ENCODE measurements around the gene MARK2.
A peak's percentile ranks its signal among the peaks of the same experiment; 100 is the strongest.

MARK2 gene

DNA sequence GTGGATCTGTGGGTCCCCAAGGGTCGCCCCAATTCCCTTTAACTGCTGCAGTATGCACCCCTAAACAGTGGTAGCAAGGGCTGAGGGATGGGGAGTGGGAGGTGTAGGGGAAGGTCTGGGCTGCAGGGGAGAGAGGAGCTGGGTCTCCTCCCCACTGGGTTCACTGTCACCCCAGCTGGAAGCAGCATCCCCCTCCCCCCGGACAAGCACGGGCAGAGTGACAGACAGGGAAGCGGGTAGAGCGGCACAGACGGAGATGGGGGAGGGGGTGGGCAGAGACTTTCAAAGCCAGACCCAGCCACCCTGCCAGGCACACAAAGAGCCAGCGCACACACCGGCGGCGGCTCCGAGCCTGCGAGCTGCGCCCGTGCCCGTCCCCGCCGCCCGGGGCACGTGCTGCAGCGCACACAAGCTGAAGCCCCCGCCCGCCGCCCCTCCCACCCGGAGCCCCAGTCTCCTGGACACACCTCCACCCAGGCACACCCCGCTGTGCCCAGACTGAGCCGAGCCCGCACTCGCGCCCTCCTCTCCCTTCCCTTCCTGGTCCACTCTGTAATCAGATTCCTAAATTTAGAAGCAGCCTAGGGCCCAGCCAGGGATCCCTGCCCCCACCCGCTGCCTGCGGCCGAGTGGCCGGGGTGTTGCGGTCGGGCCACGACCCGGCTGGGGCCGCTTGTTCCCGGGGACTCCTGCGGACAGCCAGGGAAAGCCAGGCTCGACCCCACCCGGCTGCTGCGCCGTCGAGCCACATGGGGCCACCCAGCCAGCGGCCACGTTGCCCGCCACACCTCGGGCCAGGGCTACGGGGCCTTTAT is 79.0 kb downstream of the MARK2 start:
- no peaks in the 10 kb centered on the region for H3K27me3 ChIP-seq (ENCODE audit: control insufficient read depth in 1 of 2, insufficient read depth in 2 of 2, low read length in 2 of 2)
- H3K9me3 ChIP-seq (ENCODE audit: control insufficient read depth in 2 of 2, low read length in 2 of 2) = no peaks in the 10 kb centered on the region
- peak overlapping the region; percentile 66 to 76 for H3K4me3 ChIP-seq (ENCODE audit: low read length in 2 of 2)
- peaks cover 48% of the 10 kb centered on the region for H3K4me1 ChIP-seq (ENCODE audit: control insufficient read depth, insufficient read depth, low read length)
- H3K27ac ChIP-seq (ENCODE audit: low read length) = peak overlapping the region; percentile 78
- peak overlapping the region; percentile 21 to 42 for H3K9ac ChIP-seq (ENCODE audit: low read length in 2 of 2)
- H3K36me3 ChIP-seq (ENCODE audit: control insufficient read depth in 2 of 2, insufficient read depth in 2 of 2, low read length in 2 of 2) = no peaks in the 10 kb centered on the region

DNA sequence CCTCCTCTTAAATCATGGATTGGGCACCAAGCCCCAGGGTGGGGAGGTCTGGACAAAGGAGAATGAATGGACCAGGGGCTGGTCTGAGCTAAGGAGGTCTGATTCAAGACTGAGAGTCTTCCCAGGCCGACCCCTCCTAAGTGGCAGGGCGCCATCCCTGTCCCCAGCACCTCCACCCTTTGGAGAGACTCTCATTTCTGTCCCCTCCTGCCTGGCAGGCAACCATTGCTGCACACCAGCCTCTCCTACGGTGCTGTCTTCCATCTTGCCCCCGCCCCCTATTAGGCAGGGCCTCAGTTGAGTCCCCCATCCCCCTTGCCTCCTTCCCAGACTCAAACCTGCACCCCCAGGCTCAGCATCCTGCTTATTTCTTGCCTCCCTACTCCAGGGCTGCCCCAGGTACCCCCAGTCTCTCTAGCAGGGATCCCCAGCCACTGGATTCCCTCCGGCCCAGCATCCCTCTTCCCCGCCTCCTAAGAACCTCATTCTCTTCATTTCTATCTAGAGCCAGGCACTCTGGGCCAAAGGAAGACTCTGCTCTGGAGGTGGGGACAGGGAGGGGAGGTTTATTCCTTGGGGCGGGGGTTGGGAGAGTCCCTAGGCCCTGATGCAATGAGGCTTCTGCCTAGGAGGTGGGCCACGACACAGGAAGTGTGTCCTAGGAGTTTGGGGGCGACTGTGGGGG is 79.7 kb downstream of the MARK2 start:
- Histone ChIP-seq H3K4me3 (ENCODE audit: low read length in 2 of 2) (peak overlapping the region in 1 of 2 donors; percentile 76), H3K27ac (ENCODE audit: low read length) (peak overlapping the region; percentile 78), H3K27me3 (ENCODE audit: control insufficient read depth in 1 of 2, insufficient read depth in 2 of 2, low read length in 2 of 2) (no peaks in the 10 kb centered on the region), H3K9ac (ENCODE audit: low read length in 2 of 2) (peak overlapping the region in 1 of 2 donors; percentile 29), H3K36me3 (ENCODE audit: control insufficient read depth in 2 of 2, insufficient read depth in 2 of 2, low read length in 2 of 2) (no peaks in the 10 kb centered on the region), H3K4me1 (ENCODE audit: control insufficient read depth, insufficient read depth, low read length) (peaks cover 48% of the 10 kb centered on the region), H3K9me3 (ENCODE audit: control insufficient read depth in 2 of 2, low read length in 2 of 2) (no peaks in the 10 kb centered on the region)

DNA sequence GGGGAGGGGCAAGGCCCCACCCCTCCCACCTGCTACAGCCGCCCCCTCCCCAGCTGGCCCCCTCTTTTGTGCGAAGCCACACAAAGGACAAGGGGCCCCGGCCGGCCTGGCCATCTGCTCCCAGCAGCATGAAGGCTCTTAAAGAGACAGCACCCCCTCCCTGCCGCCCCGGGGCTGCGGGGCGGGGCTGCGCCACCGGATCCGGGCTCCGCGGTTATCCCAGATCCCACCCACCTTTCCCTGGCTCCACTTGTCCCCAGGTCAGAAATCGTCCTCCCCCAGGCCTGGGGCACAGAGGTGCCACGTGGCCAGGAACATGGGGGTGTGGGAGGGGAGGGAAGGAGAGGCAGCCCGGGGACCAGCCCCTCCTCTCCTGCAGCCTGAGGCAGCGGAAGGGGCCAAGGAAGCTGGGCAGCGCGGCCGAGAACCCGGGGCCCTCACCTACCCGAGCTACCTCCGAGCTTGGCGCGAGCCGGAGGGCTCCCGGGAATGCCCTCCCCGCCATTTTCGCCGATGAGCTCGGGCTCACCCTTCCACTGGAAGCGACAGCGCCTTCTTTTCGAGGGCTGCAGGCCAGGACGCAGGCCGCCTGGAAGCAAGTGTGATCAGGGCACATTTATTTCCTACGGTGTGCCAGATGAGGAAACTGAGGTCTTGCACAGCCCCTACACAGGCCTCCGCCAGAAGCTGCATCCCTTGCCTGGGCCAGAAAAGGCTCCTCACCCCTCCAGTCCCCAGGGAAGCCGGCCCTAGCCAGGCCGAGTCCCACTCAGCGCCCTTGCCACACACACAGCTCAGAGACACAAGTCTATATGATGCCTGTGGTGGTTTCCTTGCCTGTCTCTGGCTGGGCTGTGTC is 80.6 kb downstream of the MARK2 start:
- H3K4me1 ChIP-seq (ENCODE audit: control insufficient read depth, insufficient read depth, low read length) = peaks cover 48% of the 10 kb centered on the region
- H3K27ac ChIP-seq (ENCODE audit: low read length) = peak overlapping the region; percentile 78
- peak overlapping the region; percentile 36 to 38 for H3K9ac ChIP-seq (ENCODE audit: low read length in 2 of 2)
- peak overlapping the region in 1 of 2 donors; percentile 61 for H3K4me3 ChIP-seq (ENCODE audit: low read length in 2 of 2)
- no peaks in the 10 kb centered on the region for H3K27me3 ChIP-seq (ENCODE audit: control insufficient read depth in 1 of 2, insufficient read depth in 2 of 2, low read length in 2 of 2)
- H3K9me3 ChIP-seq (ENCODE audit: control insufficient read depth in 2 of 2, low read length in 2 of 2) = no peaks in the 10 kb centered on the region
- H3K36me3 ChIP-seq (ENCODE audit: control insufficient read depth in 2 of 2, insufficient read depth in 2 of 2, low read length in 2 of 2) = no peaks in the 10 kb centered on the region

DNA sequence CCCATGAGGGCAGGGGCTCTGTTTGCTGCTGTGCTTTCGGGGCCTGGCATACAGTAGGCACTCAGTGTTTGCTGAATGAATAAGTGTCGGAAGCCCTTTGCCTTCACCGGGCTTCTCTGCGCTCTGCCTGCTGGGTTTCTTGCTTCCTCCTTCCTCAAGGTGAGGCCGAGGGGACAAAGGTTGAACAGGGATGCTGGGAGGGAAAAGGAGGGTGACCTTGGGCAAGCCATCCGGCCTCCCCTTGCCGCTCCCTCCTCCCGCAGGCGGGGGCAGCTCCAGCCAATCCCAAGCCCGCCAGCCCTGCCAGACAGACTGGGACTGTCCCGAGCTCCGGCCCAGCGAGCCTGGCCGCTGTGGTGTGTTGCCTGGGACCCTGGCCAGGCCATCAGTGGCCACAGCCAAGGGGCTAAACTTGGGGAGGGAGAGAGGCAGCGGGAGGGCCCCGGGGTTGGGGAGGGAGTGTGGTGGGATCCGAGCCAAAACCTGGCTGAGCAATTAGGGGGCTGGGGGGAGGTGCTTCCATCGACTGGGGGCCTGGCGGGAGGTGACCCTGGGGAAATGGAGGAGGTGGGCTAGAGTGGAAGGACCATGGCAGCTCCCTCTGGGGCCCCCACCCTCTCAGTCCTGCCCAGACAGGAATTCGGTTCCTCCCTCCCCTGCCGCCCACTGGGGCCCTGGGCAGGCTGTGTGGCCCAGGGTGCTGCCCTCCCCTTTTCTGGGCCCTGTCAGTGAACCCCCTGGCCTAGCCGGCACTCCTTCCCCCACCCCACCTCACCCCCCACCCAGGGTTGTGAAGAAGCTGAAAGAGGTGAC is 81.4 kb downstream of the MARK2 start:
- Histone ChIP-seq H3K4me3 (ENCODE audit: low read length in 2 of 2) (peak overlapping the region in 1 of 2 donors; percentile 61), H3K36me3 (ENCODE audit: control insufficient read depth in 2 of 2, insufficient read depth in 2 of 2, low read length in 2 of 2) (no peaks in the 10 kb centered on the region), H3K27ac (ENCODE audit: low read length) (peak overlapping the region; percentile 78), H3K9ac (ENCODE audit: low read length in 2 of 2) (peak overlapping the region in 1 of 2 donors; percentile 36), H3K9me3 (ENCODE audit: control insufficient read depth in 2 of 2, low read length in 2 of 2) (no peaks in the 10 kb centered on the region), H3K4me1 (ENCODE audit: control insufficient read depth, insufficient read depth, low read length) (peaks cover 48% of the 10 kb centered on the region), H3K27me3 (ENCODE audit: control insufficient read depth in 1 of 2, insufficient read depth in 2 of 2, low read length in 2 of 2) (no peaks in the 10 kb centered on the region)

DNA sequence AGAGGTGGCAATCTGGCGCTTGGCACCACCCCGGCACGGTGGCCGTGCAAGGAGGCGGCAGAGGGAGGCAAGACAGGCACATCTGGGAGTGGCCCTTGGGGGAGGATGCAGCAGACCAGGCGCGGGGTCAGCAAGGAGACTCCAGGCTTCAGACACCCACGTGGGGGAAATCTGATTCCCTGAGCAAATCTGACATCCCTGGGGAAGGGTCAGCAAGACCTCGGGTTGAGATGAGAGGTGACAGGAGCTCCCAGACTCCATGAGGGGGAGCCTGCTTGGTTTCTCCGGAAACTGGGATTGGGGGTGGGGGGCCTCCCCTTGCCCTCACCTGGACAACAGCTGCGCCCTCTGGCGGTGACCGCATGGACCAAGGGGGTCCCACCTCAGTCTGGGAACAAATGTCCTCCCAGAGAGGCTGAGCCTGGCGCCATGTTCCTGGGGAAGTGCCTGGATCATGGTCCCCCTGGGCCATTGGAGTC is 82.1 kb downstream of the MARK2 start:
- no peak overlapping the region for H3K9ac ChIP-seq (ENCODE audit: low read length in 2 of 2)
- H3K9me3 ChIP-seq (ENCODE audit: control insufficient read depth in 2 of 2, low read length in 2 of 2) = no peaks in the 10 kb centered on the region
- peaks cover 44% of the 10 kb centered on the region for H3K4me1 ChIP-seq (ENCODE audit: control insufficient read depth, insufficient read depth, low read length)
- no peaks in the 10 kb centered on the region for H3K27me3 ChIP-seq (ENCODE audit: control insufficient read depth in 1 of 2, insufficient read depth in 2 of 2, low read length in 2 of 2)
- H3K36me3 ChIP-seq (ENCODE audit: control insufficient read depth in 2 of 2, insufficient read depth in 2 of 2, low read length in 2 of 2) = no peaks in the 10 kb centered on the region
- no peak overlapping the region for H3K4me3 ChIP-seq (ENCODE audit: low read length in 2 of 2)
- no peak overlapping the region for H3K27ac ChIP-seq (ENCODE audit: low read length)

DNA sequence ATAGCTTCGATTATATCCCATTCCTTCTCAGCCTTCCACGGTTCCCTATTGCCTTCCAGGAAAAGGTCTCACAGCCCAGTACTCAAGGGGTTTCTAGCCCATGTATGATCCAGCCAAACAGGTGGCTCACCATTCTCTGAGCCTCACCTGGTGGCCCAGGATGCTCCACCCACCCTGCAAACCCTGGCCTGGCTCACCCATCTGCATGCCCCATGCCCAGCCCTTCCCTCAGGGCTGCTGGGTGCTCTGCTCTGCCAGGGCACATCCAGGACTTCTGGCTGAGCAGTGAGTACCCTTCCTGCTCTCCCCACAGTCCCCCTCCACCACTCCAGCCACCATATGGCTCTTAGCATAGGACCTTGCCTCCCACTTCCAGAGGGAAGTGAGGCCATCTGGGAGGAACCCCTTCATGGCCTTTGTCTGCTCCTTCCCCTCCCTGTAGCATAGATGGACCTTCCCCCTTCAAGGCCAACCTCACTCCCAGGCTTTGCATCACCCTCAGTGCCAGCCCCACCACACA is 83.8 kb downstream of the MARK2 start:
- no peak overlapping the region for H3K9ac ChIP-seq (ENCODE audit: low read length in 2 of 2)
- H3K4me1 ChIP-seq (ENCODE audit: control insufficient read depth, insufficient read depth, low read length) = peaks cover 30% of the 10 kb centered on the region
- no peaks in the 10 kb centered on the region for H3K36me3 ChIP-seq (ENCODE audit: control insufficient read depth in 2 of 2, insufficient read depth in 2 of 2, low read length in 2 of 2)
- H3K4me3 ChIP-seq (ENCODE audit: low read length in 2 of 2) = no peak overlapping the region
- no peaks in the 10 kb centered on the region for H3K9me3 ChIP-seq (ENCODE audit: control insufficient read depth in 2 of 2, low read length in 2 of 2)
- H3K27me3 ChIP-seq (ENCODE audit: control insufficient read depth in 1 of 2, insufficient read depth in 2 of 2, low read length in 2 of 2) = no peaks in the 10 kb centered on the region
- H3K27ac ChIP-seq (ENCODE audit: low read length) = no peak overlapping the region

DNA sequence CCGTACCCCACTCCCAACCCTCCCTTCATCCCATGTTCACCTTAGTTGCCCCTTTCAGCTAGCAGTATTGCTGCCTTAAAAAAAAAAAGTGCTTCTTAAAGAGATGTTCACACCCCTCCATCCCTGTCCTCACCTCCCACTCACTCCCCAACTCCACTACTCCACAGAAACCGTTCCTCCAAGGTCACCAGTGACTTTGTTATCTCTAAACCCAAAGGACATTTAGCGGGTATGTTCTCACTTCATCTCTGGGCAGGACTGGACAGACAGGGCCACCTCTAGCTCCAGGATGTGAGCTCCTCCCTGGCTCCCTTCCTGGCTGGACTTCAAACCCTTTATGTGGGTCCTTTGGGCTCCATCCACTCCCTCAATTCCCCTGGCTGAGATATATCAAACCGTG is 84.4 kb downstream of the MARK2 start:
- Histone ChIP-seq H3K27me3 (ENCODE audit: control insufficient read depth in 1 of 2, insufficient read depth in 2 of 2, low read length in 2 of 2) (no peaks in the 10 kb centered on the region), H3K9ac (ENCODE audit: low read length in 2 of 2) (no peak overlapping the region), H3K4me1 (ENCODE audit: control insufficient read depth, insufficient read depth, low read length) (peaks cover 24% of the 10 kb centered on the region), H3K9me3 (ENCODE audit: control insufficient read depth in 2 of 2, low read length in 2 of 2) (no peaks in the 10 kb centered on the region), H3K27ac (ENCODE audit: low read length) (no peak overlapping the region), H3K36me3 (ENCODE audit: control insufficient read depth in 2 of 2, insufficient read depth in 2 of 2, low read length in 2 of 2) (no peaks in the 10 kb centered on the region), H3K4me3 (ENCODE audit: low read length in 2 of 2) (no peak overlapping the region)

DNA sequence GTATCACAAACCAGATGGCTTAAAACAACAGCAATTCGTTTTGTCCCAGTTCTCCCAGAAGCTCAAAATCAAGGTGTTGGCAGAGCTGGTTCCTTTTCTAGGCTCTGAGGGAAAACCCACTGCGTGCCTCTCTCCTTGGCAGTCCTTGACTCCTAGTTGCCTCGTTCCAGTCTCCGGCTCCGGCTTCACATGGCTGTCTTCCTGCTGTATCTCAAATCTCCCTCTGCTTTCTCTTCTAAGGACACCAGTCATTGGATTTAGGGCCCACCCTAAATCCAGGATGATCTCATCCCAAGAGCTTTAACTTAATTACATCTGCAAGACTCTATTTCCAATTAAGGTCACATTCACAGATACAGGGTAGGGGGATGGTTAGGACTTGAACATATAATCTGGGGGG is 90.7 kb downstream of the MARK2 start:
- H3K36me3 ChIP-seq (ENCODE audit: control insufficient read depth in 2 of 2, insufficient read depth in 2 of 2, low read length in 2 of 2) = no peaks in the 10 kb centered on the region
- no peaks in the 10 kb centered on the region for H3K9me3 ChIP-seq (ENCODE audit: control insufficient read depth in 2 of 2, low read length in 2 of 2)
- no peaks in the 10 kb centered on the region for H3K4me1 ChIP-seq (ENCODE audit: control insufficient read depth, insufficient read depth, low read length)
- no peak overlapping the region for H3K9ac ChIP-seq (ENCODE audit: low read length in 2 of 2)
- no peaks in the 10 kb centered on the region for H3K27me3 ChIP-seq (ENCODE audit: control insufficient read depth in 1 of 2, insufficient read depth in 2 of 2, low read length in 2 of 2)
- no peak overlapping the region for H3K27ac ChIP-seq (ENCODE audit: low read length)
- no peak overlapping the region for H3K4me3 ChIP-seq (ENCODE audit: low read length in 2 of 2)

DNA sequence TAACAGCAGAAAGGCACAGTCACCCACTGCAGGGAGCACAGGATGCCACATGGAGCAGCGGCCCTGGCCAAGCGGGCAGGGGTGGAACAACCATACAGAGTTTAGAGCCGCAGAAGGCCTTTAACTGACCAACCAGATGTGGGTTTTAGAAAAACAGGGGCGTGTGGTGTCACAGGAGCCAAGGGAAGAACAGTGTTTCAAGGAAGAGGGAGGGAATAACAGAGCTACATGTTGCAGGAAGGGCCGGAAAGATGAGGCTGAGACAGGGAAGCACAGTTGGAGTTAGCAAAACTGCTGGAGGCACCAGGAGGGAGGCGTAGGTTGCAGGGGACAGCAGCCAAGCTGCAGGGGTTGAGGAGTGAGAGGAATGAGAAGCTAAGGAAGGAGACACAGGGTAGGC is 92.1 kb downstream of the MARK2 start:
- no peak overlapping the region for H3K9ac ChIP-seq (ENCODE audit: low read length in 2 of 2)
- no peaks in the 10 kb centered on the region for H3K27me3 ChIP-seq (ENCODE audit: control insufficient read depth in 1 of 2, insufficient read depth in 2 of 2, low read length in 2 of 2)
- no peaks in the 10 kb centered on the region for H3K9me3 ChIP-seq (ENCODE audit: control insufficient read depth in 2 of 2, low read length in 2 of 2)
- no peaks in the 10 kb centered on the region for H3K4me1 ChIP-seq (ENCODE audit: control insufficient read depth, insufficient read depth, low read length)
- H3K27ac ChIP-seq (ENCODE audit: low read length) = no peak overlapping the region
- no peaks in the 10 kb centered on the region for H3K36me3 ChIP-seq (ENCODE audit: control insufficient read depth in 2 of 2, insufficient read depth in 2 of 2, low read length in 2 of 2)
- H3K4me3 ChIP-seq (ENCODE audit: low read length in 2 of 2) = no peak overlapping the region

DNA sequence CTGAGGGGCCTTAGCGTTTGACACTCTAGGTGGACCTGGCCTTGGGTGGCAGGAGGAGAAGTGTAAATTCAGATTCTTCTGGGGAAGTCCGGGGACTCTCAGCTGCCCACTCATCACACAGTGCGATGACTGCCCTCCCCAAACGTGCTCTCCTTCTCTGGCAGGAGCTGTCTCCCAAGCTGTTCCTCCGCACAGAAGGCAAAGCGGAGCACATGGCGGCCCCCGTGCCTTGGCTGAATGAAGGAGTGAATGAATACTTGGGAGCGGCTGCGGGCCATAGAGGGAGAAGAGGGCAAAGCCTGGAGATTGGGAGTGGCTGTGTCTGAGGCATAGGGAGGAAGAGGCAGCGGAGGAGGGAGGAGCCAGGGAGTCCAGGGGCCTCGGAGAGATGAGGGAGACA is 93.0 kb downstream of the MARK2 start:
- Histone ChIP-seq H3K4me1 (ENCODE audit: control insufficient read depth, insufficient read depth, low read length) (no peaks in the 10 kb centered on the region), H3K9me3 (ENCODE audit: control insufficient read depth in 2 of 2, low read length in 2 of 2) (no peaks in the 10 kb centered on the region), H3K27ac (ENCODE audit: low read length) (no peak overlapping the region), H3K4me3 (ENCODE audit: low read length in 2 of 2) (no peak overlapping the region), H3K9ac (ENCODE audit: low read length in 2 of 2) (no peak overlapping the region), H3K36me3 (ENCODE audit: control insufficient read depth in 2 of 2, insufficient read depth in 2 of 2, low read length in 2 of 2) (no peaks in the 10 kb centered on the region), H3K27me3 (ENCODE audit: control insufficient read depth in 1 of 2, insufficient read depth in 2 of 2, low read length in 2 of 2) (no peaks in the 10 kb centered on the region)

All from stomach smooth muscle (tissue), 2 donors.